RWPE1 (cell line): Measurements from ENCODE around the gene TRPM3.

Source experiments
- CTCF ChIA-PET: fragments of 350-600 bp; sonication (Branson Sonifier 250); formaldehyde crosslinking; extraction: SDS; loops from one replicate; lab custom pipeline; 2021; lab: Yijun Ruan, JAX
- POLR2A ChIA-PET: fragments of 400-600 bp; formaldehyde crosslinking; extraction: SDS; loops from one replicate; lab custom pipeline; 2020; ENCODE audit warnings: antibody characterized with exemption; ENCODE audit not compliant: low non-redundant PET; lab: Yijun Ruan, JAX
- DNase-seq: peaks from one replicate; pipeline ENCODE4 v3.0.0; 2012; ENCODE audit warnings: low spot score
- H3K27ac ChIP-seq: fragments of 450-650 bp; 2 replicates; pipeline ENCODE4 v1.5.1; 2017
- TF ChIP-seq, protein P1 (sequence below): fragments of 450-650 bp; conservative IDR thresholded peaks from 2 replicates; pipeline ENCODE4 v1.5.1; 2017; ENCODE audit warnings: low read depth, mild to moderate bottlenecking

Gene TRPM3

DNA sequence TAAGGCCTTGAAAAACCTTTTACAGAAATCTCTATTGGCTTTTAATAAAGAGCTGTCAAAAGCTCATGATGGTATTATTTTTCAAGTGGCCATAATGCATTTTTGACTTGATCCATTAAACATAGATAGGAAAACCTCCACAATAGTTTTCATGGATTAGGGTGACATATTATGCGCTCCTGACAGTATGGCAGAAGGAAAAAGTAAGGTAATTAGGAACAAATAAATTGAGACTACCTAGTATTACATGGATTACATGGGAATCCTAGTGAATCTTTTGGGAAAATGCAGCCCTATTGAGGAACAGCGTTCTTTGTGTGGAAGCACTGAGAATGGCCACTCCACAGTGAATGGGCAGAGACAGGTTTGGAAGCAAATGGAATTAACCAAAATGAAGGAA is 171.2 kb downstream of the TRPM3 start:
- no peak overlapping the region for H3K27ac ChIP-seq
- POLR2A ChIA-PET: no interaction called here
- CTCF ChIA-PET: no interaction called here
- DNase-seq: no peak
- TF ChIP-seq, protein P1, sequence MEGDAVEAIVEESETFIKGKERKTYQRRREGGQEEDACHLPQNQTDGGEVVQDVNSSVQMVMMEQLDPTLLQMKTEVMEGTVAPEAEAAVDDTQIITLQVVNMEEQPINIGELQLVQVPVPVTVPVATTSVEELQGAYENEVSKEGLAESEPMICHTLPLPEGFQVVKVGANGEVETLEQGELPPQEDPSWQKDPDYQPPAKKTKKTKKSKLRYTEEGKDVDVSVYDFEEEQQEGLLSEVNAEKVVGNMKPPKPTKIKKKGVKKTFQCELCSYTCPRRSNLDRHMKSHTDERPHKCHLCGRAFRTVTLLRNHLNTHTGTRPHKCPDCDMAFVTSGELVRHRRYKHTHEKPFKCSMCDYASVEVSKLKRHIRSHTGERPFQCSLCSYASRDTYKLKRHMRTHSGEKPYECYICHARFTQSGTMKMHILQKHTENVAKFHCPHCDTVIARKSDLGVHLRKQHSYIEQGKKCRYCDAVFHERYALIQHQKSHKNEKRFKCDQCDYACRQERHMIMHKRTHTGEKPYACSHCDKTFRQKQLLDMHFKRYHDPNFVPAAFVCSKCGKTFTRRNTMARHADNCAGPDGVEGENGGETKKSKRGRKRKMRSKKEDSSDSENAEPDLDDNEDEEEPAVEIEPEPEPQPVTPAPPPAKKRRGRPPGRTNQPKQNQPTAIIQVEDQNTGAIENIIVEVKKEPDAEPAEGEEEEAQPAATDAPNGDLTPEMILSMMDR: no peak

- POLR2A ChIA-PET: no interaction called here
- CTCF ChIA-PET: no interaction called here
- TF ChIP-seq, protein P1: no peak
Measured at GRCh38 chr9:70949239-70949638, 172.2 kb downstream of the TRPM3 start.

GRCh38 chr9:70948744-70949143 is 172.7 kb downstream of the TRPM3 start:
- DNase-seq: no peak
- POLR2A ChIA-PET: no interaction called here
- no peak overlapping the region for H3K27ac ChIP-seq
- CTCF ChIA-PET: no interaction called here
- TF ChIP-seq, protein P1: no peak

More at GRCh38 chr9:70949239-70949638, 172.2 kb downstream of the TRPM3 start:
- H3K27ac ChIP-seq: no peak overlapping the region
- DNase-seq: no peak

- TF ChIP-seq, protein P1: no peak
- H3K27ac ChIP-seq: no peak overlapping the region
- DNase-seq: no peak
- POLR2A ChIA-PET: no interaction called here
- CTCF ChIA-PET: interaction anchor here (0.6 kb wide), 1 partner anchor 55 kb away, joined by 3 read pairs; no protein-coding TSS in a partner anchor
Measured at GRCh38 chr9:70947511-70947910, 173.9 kb downstream of the TRPM3 start.

DNA sequence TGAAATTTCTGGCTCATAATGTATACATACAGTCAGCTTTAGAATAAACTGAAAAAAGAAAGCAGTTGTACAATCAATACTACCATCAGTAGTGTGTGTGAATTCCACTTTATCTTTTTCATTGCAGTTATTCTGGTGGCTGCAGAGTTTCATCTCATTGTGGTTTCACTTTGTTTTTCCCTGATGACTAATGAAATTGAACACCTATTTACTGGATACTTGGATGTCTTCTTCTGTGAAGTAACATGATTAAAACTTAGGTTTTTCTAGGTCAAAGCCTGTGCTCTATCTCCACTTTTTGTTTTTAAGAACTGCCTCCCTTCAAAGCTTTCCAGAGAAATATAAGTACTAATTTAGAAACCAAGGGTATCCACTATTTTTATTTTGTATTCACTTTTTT is 174.3 kb downstream of the TRPM3 start:
- ChIA-PET POLR2A (no interaction called here), CTCF (interaction anchor here (0.6 kb wide), 2 partner anchors 56 to 387 kb away, joined by 3 to 4 read pairs; no protein-coding TSS in a partner anchor)

DNA sequence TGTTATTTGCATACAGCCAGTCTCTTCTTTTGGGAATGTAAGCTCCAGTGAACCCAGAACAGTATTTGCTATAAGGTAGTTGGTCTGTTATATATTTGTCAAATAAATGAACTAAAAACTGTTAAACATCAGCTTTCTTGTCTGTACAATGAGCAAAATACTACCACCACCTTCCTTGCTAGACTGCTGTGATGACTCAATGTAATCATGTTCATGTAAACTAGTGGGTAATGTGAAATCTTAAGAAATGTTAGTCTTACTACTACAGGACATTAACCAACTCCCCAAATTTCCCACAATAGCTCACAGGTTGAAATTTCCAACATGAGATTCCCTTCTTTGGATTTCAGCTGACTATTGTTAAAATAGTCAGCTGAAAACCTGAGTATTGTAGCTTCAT is 176.1 kb downstream of the TRPM3 start:
- ChIA-PET CTCF (interaction anchor here (0.5 kb wide), 1 partner anchor 1259 kb away, joined by 3 read pairs; no protein-coding TSS in a partner anchor), POLR2A (no interaction called here)
- DNase-seq: no peak
- TF ChIP-seq, protein P1: no peak
- H3K27ac ChIP-seq: no peak overlapping the region

More for the DNA sequence above, 174.3 kb downstream of the TRPM3 start:
- DNase-seq: no peak
- no peak overlapping the region for H3K27ac ChIP-seq
- TF ChIP-seq, protein P1: no peak
